ENCODE data around the gene CREBL2.

Gene CREBL2

DNA sequence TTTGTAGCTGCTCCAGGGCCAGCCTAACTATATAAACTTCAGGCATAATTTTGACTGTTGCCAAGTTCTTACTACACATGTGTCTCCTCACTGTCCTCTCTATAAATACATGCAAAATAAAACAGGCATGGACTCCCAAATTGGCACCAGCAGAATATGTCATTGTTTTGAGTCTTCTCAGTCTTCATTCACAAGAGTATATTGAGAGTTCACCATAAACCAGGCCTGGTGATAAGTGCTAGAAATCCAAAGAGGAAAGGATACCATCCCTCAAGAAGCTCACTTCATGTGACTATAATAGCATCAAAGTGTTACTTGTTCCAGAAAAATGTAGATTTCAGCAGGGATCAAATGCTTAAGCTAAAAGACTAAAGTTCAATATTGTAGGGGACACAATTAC is 70.6 kb downstream of the CREBL2 start:
- peak; percentile 10 for DNase-seq

DNA sequence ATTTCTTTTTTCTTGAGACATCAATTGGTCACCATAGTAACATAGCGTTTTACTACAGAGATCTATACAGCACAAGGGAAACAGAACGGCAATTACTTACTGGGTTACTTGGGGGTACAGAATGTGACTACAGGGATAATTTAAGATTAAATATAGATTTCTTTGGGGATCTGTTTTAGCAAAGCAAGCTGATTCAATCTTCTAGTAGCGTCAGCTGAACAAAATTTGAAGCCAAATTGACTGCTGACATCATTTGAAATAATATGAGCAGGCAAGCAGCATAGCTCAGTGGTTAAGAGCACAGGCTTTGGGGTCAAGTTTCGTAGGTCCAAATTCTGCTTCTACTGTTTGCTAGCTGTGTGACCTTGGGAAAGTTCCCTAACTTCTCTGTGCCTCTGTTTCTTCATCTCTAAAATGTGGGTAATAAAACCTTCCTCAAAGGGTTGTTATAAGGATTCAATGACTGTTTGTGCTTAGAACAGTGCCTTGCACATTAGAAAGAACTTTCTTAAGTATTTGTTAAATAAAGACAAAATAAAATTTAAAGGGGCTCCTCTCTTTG is 71.5 kb downstream of the CREBL2 start:
- DNase-seq: no peak

DNA sequence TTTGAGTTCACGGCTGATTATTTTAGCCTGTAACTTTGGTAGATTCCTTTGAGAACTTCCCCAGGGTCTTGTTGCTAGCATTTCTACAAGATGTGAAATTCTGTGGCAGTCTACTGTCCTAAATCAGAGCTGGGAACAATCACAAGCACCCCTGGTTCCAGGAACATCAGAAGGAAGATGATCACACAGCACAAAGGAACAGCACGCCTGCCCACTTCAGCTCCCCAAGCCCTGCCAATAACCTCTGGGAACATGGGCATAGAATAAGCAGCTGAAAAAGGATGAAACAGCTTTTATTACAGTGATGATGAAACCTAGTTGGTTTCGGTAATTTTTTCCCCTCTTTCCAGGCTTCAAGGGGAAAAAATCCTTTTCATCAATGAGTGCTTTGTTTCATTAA is 72.0 kb downstream of the CREBL2 start:
- DNase-seq: peak; percentile 28

DNA sequence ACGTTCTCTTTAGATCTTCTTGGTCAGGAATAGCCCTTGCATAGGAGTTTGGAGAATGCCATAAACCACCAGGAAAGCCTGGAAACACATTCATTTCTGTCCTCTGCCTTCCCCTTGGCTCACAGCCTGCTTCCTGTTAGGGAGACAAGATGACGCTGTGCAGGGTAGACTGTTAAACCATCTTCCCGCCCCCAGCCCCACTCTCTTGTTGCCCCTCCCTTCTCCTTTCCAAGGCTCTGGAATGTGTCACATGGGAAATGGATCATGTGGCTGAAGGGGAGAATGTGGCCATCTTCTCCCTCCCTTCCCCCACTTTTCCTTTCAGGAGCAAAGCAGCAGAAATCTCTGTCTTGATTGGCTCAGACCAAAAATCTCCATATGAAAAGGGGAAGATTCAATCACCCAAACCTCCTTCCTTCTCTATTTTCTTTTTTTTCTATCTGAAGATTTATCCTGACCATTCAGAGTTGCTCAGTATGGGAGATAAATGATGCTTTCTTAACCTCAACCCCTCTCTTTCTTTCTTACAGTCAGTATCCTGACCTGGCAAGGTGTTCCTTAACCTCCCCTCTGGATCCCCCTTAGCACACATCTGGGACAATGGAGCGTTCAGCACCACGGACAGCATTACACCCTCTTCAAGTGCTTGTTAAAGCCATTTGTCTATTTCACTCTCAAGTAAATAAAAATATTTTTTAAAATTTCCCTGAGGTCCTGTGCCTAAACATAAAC is 72.9 kb downstream of the CREBL2 start:
- peak; percentile 99 for DNase-seq

DNA sequence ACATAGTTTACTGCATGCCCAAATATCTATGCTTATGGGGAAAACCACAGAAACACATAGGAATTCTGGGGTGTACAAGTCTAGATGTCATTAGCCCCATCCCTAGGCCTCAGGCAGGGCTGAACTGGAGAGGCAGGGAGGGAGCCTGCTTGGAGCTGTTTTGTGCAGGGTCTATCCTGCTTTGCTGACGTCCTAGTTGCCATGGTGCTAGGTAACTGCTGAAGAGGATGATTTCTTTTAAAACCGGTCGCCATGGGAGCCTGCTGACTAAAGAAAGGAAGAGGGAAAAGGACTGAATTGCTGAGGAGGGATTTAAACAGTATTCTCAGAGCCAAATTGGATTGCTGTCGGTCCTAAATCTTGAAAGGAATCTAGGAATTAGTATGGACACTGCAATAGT is 73.6 kb downstream of the CREBL2 start:
- DNase-seq: peak; percentile 86

DNA sequence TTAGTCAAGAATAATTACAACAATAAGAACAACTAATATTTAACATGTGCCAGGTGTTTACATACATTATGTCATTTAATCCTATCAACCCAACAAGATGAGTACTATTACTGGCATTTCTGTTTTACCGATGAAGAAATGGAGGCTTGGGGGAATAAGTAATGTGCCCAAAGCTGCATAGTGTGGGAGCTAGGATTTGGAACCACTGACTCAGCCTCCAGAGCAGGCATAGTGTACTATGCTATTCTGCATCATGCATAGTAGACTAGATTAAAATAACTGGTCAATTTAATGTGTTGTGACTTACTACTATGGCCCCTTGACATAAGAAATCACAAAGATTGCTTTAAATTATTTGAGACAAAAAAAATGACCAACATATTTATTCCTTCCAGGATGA is 74.8 kb downstream of the CREBL2 start:
- DNase-seq: no peak

DNA sequence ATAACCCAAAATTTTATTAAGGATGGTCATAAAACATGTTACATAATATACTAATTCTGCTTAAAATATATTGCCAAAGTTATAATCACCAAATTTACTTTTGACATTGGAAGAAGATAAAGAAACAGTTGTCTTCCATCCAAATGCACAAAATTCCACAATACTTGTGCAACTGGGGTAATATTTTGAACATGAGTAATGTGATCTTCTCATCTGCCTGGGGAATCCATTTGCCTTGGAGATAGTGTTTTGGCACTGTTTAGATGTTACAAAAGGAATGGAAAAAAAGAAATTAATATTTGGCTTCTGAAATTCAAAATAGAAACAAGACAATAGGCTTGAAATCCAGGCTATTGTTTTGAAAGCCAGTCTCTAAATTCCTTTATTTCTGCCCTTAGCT is 75.2 kb downstream of the CREBL2 start:
- no peak for DNase-seq

DNA sequence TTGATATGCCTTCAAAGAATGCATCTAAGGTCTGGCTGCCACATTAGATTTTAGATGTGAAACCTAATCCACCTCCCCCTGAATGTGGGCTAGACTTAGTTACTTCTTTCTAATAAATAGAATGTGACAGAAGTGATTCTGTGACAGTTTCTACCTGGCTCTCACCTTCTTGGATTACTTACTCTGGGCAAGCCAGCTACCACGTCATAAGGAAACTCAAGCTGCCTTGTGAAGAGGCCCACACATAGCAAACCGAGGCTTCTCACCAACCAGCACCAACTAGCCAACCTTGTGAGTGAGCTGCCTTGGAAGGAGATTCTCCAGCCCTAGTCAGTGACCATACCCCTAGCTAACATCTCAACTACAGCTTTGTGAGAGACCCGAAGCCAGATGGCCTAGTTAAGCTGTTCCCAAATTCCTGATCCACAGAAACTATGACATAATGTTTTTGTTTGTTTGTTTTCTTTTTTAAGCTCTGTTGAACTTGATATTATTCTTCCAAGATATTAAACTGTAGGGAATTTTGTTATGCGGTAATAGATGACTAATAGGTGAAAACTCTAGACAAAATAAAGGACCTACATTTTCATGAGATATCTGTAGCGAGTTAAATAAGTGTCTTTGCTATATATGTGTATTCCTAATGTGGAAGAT is 78.1 kb downstream of the CREBL2 start:
- DNase-seq: peak; percentile 48

DNA sequence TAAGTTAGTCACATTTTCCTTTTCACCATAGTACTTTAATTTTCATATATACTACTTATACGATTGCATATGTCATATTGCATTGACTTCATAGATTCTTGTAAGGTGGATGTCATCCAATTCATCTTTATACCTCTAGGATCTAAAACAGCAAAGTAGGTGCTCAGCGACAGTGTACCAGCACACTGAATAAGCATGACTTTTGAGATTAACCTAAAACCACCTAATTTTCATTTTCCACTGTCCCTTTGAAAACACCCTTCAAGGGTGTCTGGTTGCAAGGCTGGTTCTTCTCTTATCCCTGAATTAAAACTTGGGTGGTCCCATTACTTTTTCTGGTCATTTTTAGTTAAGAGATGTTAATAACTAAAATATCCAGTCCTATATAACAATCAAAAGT is 79.9 kb downstream of the CREBL2 start:
- DNase-seq: no peak

DNA sequence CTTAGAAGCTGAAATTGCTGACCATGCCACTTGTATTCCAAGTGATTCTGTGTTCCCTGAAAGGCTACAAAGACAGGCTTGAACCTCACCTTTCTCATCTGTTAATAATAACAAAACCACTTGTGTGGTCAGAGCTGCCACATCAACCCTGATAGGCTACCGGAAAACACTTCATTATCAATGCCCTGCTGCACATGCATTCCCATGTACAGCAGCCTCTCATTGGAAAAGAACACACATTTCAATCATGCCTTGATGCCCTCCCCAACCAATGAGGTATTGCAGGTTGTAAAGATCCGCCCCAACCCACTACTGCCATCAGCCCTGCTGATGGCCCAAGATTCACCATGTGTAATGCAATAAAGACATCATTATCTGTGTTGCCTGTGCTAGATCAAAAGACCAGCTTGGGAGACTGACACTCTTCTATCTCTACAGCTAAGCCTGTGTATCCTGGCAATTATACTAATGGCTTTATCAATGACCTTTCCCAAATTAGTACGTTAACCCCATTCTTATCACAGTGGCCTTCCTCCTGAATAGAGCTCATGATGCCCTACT is 81.5 kb downstream of the CREBL2 start:
- DNase-seq: peak; percentile 69

Measured in NCI-H82 (cell line).